Forelimb muscle (tissue), 1 donor: ENCODE measurements around the gene POU4F2. TPM values are rescaled to one million over a fixed set of nuclear protein-coding genes. Genes with fewer than 3 reads are reported as not detected.
"Not testable (repeated sequence)": the region's sequence is repeated elsewhere in the genome, so short reads cannot be mapped to it uniquely, and the experiment has no call there.

ENCODE experiments used
- DNase-seq: peaks from one replicate; pipeline ENCODE4 v3.0.0-alpha.2; 2013; ENCODE audit warnings: low read depth
- polyA plus RNA-seq: library from polyadenylated mRNA; unstranded; fragments of 120-200 nt; gene quantifications from one replicate; pipeline ENCODE4 v1.2.1, GENCODE V29; 2013; ENCODE audit not compliant: insufficient read length

POU4F2 gene
- polyA plus RNA-seq, 1 donor = not detected

- no peak for DNase-seq
Observed at GRCh38 chr4:146654687-146655520, 16.2 kb downstream of the POU4F2 start.

GRCh38 chr4:146655521-146655856 is 16.8 kb downstream of the POU4F2 start:
- DNase-seq = no peak

GRCh38 chr4:146661367-146661766 is 22.7 kb downstream of the POU4F2 start:
- DNase-seq = no peak

GRCh38 chr4:146663968-146664311 is 25.2 kb downstream of the POU4F2 start:
- DNase-seq = not testable (repeated sequence)

GRCh38 chr4:146674829-146675570 is 36.3 kb downstream of the POU4F2 start:
- no peak for DNase-seq

Other genes with a start within 250 kb of the POU4F2 start
- 6.6 TPM for gene SLC10A7, start 117.0 kb upstream of the POU4F2 start, polyA plus RNA-seq